ENCODE data around the gene IDUA.

Gene IDUA

GRCh38 chr4:967113-968104 lies 19.4 kb upstream of the IDUA start:
- DNase-seq (ENCODE audit: low read depth, low spot score): no peak
- H3K4me3 ChIP-seq (ENCODE audit: low read depth, low read length): no peak overlapping the region
- ChIA-PET CTCF (no interaction called here), POLR2A (no interaction called here)
- TF ChIP-seq, protein P1, sequence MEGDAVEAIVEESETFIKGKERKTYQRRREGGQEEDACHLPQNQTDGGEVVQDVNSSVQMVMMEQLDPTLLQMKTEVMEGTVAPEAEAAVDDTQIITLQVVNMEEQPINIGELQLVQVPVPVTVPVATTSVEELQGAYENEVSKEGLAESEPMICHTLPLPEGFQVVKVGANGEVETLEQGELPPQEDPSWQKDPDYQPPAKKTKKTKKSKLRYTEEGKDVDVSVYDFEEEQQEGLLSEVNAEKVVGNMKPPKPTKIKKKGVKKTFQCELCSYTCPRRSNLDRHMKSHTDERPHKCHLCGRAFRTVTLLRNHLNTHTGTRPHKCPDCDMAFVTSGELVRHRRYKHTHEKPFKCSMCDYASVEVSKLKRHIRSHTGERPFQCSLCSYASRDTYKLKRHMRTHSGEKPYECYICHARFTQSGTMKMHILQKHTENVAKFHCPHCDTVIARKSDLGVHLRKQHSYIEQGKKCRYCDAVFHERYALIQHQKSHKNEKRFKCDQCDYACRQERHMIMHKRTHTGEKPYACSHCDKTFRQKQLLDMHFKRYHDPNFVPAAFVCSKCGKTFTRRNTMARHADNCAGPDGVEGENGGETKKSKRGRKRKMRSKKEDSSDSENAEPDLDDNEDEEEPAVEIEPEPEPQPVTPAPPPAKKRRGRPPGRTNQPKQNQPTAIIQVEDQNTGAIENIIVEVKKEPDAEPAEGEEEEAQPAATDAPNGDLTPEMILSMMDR (IDR thresholded peaks at IDR 0.05; ENCODE audit: insufficient read depth, low read length, missing control alignments): no peak

GRCh38 chr4:968221-968620 lies 18.6 kb upstream of the IDUA start:
- CTCF ChIA-PET: no interaction called here
- no peak overlapping the region for H3K4me3 ChIP-seq (ENCODE audit: low read depth, low read length)
- no peak for DNase-seq (ENCODE audit: low read depth, low spot score)
- POLR2A ChIA-PET: no interaction called here
- TF ChIP-seq, protein P1 (IDR thresholded peaks at IDR 0.05; ENCODE audit: insufficient read depth, low read length, missing control alignments): no peak

DNA sequence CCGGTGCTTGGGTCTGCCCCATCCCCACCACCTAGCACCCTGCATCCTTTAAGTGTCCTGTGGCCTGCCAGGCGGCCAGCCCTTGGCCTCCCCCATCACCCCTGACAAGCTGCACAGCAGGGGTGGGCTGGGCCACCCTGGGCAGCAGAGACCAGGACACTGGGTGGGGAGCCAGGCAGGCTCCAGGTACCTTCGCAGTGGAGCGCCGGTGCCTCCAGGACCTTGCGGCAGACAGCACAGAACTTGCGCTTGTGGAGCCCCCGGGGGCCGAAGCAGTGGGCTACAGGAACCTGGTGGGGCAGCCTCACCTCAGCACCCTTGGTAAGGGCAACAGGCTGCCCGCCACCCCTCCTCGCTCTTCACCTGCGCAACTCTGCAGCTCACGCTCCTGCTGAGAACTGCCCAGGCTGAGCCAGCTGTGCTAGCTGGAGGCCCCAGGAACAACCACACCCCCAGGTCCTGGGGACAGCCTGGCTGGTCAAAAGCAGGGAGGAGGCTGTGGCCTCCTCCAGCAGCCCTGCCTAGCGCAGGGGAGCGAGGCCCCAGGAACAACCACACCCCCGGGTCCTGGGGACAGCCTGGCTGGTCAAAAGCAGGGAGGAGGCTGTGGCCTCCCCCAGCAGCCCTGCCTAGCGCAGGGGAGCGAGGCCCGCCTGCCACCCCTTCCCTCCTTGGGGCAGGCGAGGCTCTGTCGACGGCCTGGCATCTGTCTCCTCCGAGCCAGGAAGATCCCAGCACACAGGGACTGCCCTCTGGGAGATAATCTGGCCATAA lies 18.0 kb upstream of the IDUA start:
- no peak for DNase-seq (ENCODE audit: low read depth, low spot score)
- ChIA-PET CTCF (no interaction called here), POLR2A (no interaction called here)
- H3K4me3 ChIP-seq (ENCODE audit: low read depth, low read length): no peak overlapping the region
- TF ChIP-seq, protein P1 (IDR thresholded peaks at IDR 0.05; ENCODE audit: insufficient read depth, low read length, missing control alignments): no peak

- H3K4me3 ChIP-seq (ENCODE audit: low read depth, low read length): no peak overlapping the region
- TF ChIP-seq, protein P1 (IDR thresholded peaks at IDR 0.05; ENCODE audit: insufficient read depth, low read length, missing control alignments): no peak
- ChIA-PET CTCF (no interaction called here), POLR2A (no interaction called here)
- DNase-seq (ENCODE audit: low read depth, low spot score): no peak
These were observed 16.6 kb upstream of the IDUA start for GRCh38 chr4:970046-970745.

GRCh38 chr4:970854-971520 lies 15.9 kb upstream of the IDUA start:
- ChIA-PET POLR2A (no interaction called here), CTCF (no interaction called here)
- TF ChIP-seq, protein P1 (IDR thresholded peaks at IDR 0.05; ENCODE audit: insufficient read depth, low read length, missing control alignments): no peak
- no peak for DNase-seq (ENCODE audit: low read depth, low spot score)
- H3K4me3 ChIP-seq (ENCODE audit: low read depth, low read length): no peak overlapping the region
